T-cell (primary cell): ENCODE measurements around the gene HBG2. TPM values are rescaled to one million over a fixed set of nuclear protein-coding genes. Genes with fewer than 3 reads are reported as not detected.
"Not testable (repeated sequence)": the region's sequence is repeated elsewhere in the genome, so short reads cannot be mapped to it uniquely, and the experiment has no call there.

Experiments used
- ATAC-seq, 4 experiments: fragments of 200-7000 bp in 3 of 4; fragments of 150-1000 bp in 1 of 4; cut with Tn5 transposase; replicated peaks in 1 of 4; 1 replicate in 3 of 4; 2 replicates in 1 of 4; pipeline ENCODE4 v1.10.0; 2021; ENCODE audit warnings: moderate library complexity in 3 of 4, mild to moderate bottlenecking in 2 of 4, moderate number of reproducible peaks in 1 of 4
- CTCF ChIA-PET, 2 donors: fragments of 300-600 bp; sonication (Branson Sonifier 250); formaldehyde crosslinking; loops; one replicate each; lab custom pipeline; 2022; ENCODE audit warnings: antibody characterized with exemption in 2 of 2; lab: Charles Lee
- POLR2A ChIA-PET, 2 donors: fragments of 300-600 bp; sonication (Branson Sonifier 250); formaldehyde crosslinking; loops; one replicate each; lab custom pipeline; 2022; ENCODE audit warnings: antibody characterized with exemption in 2 of 2; lab: Charles Lee
- DNase-seq, 35 experiments: peaks; one replicate each; pipeline versions ENCODE4 v3.0.0 to v3.0.0-alpha.2; 2013 to 2023
- H3K27ac ChIP-seq: one replicate; pipeline ENCODE4 v1.5.1; 2013; ENCODE audit warnings: low read length
- H3K27me3 ChIP-seq, 2 experiments: replicated peaks in 1 of 2; 1 replicate in 1 of 2; 2 replicates in 1 of 2; pipeline versions ENCODE4 v1.6.1 to v1.7.0; 2013; ENCODE audit warnings: low read length in 1 of 2, mixed read lengths in 1 of 2; ENCODE audit not compliant: control insufficient read depth in 2 of 2, insufficient read depth in 2 of 2; ENCODE audit errors: extremely low read depth in 1 of 2
- H3K36me3 ChIP-seq, 2 donors: 1 replicate in 1 of 2; 2 replicates in 1 of 2; pipeline versions ENCODE4 v1.6.1 to v1.7.0; 2013; ENCODE audit warnings: low read length in 1 of 2; ENCODE audit not compliant: control insufficient read depth in 2 of 2, insufficient read depth in 1 of 2; ENCODE audit errors: extremely low read depth in 1 of 2
- H3K4me1 ChIP-seq, 2 experiments: 1 replicate in 1 of 2; 2 replicates in 1 of 2; pipeline versions ENCODE4 v1.6.1 to v1.7.0; 2013; ENCODE audit warnings: low read length in 2 of 2, mixed read lengths in 1 of 2; ENCODE audit not compliant: insufficient read depth in 2 of 2, control insufficient read depth in 1 of 2; ENCODE audit errors: extremely low read depth in 1 of 2
- H3K4me3 ChIP-seq, 2 donors: 1 replicate in 1 of 2; 2 replicates in 1 of 2; pipeline versions ENCODE4 v1.5.1 to v1.7.0; 2013; ENCODE audit warnings: mild to moderate bottlenecking in 2 of 2, low read length in 1 of 2, moderate library complexity in 1 of 2; ENCODE audit not compliant: control insufficient read depth in 1 of 2; ENCODE audit errors: extremely low read depth in 1 of 2
- H3K9me3 ChIP-seq: 2 replicates; pipeline ENCODE4 v1.7.0; 2013
- H3K27ac Mint-ChIP-seq, 2 donors: one replicate each; pipeline ENCODE4 v1.8.0; 2020 to 2021; ENCODE audit warnings: mild to moderate bottlenecking in 2 of 2, mixed read lengths in 2 of 2
- H3K27me3 Mint-ChIP-seq, 2 donors: one replicate each; pipeline ENCODE4 v1.8.0; 2021 to 2022; ENCODE audit warnings: mixed read lengths in 2 of 2
- H3K36me3 Mint-ChIP-seq: one replicate; pipeline ENCODE4 v1.8.0; 2021; ENCODE audit warnings: mixed read lengths
- H3K4me1 Mint-ChIP-seq, 3 donors: one replicate each; pipeline ENCODE4 v1.8.0; 2020 to 2022; ENCODE audit warnings: mixed read lengths in 3 of 3, mild to moderate bottlenecking in 1 of 3
- H3K4me3 Mint-ChIP-seq, 3 donors: one replicate each; pipeline ENCODE4 v1.8.0; 2020 to 2022; ENCODE audit warnings: mild to moderate bottlenecking in 3 of 3, mixed read lengths in 3 of 3, moderate library complexity in 3 of 3
- H3K9me3 Mint-ChIP-seq, 3 donors: one replicate each; pipeline ENCODE4 v1.8.0; 2020 to 2022; ENCODE audit warnings: mixed read lengths in 3 of 3
- WGBS: methylation state at CpG from one replicate; pipeline ENCODE4 v1.1.5; 2013; ENCODE audit warnings: missing lambda C conversion rate; ENCODE audit not compliant: insufficient coverage; 5-methylcytosine and 5-hydroxymethylcytosine counted together
- total RNA-seq, 35 experiments: library from RNA in 6 of 35; stranded (reverse) in 6 of 35; fragments of 120-200 nt in 1 of 35; gene quantifications; one replicate each; pipeline versions ENCODE4 v1.2.1 to v1.2.4 and lab custom pipeline; 2013 to 2026

The HBG2 gene
- total RNA-seq, 5 donors from 2014 or later (not counting 1 experiment from before 2014, with no cell fraction given), result 5.8 to 13.4 (median 8.2) TPM; not detected in 2

DNA sequence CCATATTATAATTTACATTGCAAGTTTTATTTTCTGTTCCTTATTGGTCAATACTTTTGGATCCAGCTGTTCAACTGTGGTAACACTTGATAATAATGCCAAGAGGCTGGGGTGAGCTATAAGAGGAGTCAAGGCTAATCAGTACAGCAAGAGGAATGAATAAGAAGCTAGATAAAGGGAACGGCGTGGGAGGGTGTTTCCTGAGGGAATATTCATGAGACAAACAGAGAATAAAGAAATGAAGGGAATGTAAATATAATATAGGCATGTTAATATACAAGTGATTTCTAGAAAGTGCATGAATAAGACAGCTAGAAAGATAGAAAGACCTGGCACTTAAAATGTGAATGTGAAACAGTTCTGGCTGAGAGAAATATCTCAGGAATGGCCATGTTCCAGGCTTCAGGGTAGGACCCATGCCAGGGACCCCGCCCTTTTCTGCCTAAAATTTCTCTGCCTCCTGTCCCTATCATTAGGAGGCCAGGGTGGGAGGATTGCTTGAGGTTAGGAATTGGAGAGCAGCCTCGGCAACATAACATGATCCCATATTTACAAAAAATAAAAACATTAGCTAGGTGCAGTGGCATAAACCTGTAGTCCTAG lies 43.2 kb upstream of the HBG2 start:
- CTCF ChIA-PET, result no interaction called here
- POLR2A ChIA-PET, result no interaction called here
- ATAC-seq (no peak), DNase-seq (no peak)
- Histone ChIP-seq H3K4me1 (no peaks in the 10 kb centered on the region), H3K4me3 (no peak overlapping the region), H3K27me3 (no peaks in the 10 kb centered on the region), H3K36me3 (no peaks in the 10 kb centered on the region), H3K27ac (no peak overlapping the region), H3K9me3 (no peaks in the 10 kb centered on the region)
- no peaks in the 10 kb centered on the region for H3K36me3 Mint-ChIP-seq
- WGBS, result 79% methylated on average over 2 of the region's 4 CpGs
- no peak overlapping the region for H3K27ac Mint-ChIP-seq
- peaks cover 0 to 8% (median 0%) of the 10 kb centered on the region in 3 donors for H3K9me3 Mint-ChIP-seq
- no peak overlapping the region for H3K4me3 Mint-ChIP-seq
- peaks cover 0 to 12% of the 10 kb centered on the region in 2 donors for H3K27me3 Mint-ChIP-seq
- no peaks in the 10 kb centered on the region for H3K4me1 Mint-ChIP-seq

DNA sequence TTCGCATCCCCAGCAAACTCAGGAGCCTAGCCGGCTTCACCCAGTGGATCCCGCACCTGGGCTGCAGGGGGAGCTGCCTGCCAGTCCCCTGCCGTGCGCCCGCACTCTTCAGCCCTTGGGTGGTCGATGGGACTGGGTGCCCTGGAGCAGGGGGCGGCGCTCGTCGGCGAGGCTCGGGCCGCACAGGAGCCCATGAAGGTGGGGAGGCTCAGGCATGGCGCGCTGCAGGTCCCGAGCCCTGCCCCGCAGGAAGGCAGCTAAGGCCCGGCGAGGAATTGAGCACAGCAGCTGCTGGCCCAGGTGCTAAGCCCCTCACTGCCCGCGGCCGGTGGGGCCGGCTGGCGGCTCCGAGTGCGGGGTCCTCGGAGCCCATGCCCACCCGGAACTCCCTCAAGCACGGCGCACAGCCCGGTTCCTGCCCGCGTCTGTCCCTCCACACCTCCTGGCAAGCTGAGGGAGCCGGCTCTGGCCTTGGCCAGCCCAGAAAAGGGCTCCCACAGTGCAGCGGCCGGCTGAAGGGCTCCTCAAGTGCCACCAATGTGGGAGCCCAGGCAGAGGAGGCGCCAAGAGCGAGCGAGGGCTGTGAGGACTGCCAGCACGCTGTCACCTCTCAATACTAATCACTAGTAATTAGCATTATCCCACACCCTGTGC lies 39.9 kb upstream of the HBG2 start:
- H3K36me3 Mint-ChIP-seq, H3K4me1 Mint-ChIP-seq, H3K27me3 ChIP-seq, H3K27ac Mint-ChIP-seq, H3K4me3 ChIP-seq, H3K4me1 ChIP-seq, H3K4me3 Mint-ChIP-seq, ATAC-seq, H3K9me3 ChIP-seq, H3K9me3 Mint-ChIP-seq, H3K36me3 ChIP-seq, H3K27me3 Mint-ChIP-seq, CTCF ChIA-PET, POLR2A ChIA-PET, H3K27ac ChIP-seq, DNase-seq: not testable (repeated sequence)
- WGBS, result 93% methylated on average over 32 of the region's 41 CpGs

DNA sequence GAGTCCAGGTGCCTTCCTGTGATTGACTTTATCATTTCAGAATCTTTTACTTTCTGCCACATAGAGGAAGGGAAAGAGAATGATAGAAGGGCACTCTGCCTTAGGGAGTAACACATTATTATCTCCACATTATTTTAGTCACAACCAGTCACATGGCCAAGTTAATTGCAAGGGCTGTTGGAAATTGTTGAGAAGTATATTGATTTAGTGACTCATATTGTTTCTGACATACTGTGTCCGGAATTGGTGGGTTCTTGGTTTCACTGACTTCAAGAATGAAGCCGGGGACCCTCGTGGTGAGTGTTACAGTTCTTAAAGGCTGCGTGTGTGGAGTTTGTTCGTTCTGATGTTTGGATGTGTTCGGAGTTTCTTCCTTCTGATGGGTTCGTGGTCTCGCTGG lies 38.4 kb upstream of the HBG2 start:
- ChIA-PET CTCF (interaction anchor here in 1 of 2 donors (0.6 kb wide), 1 partner anchor 598 kb away, joined by 3 read pairs; no protein-coding TSS in a partner anchor), POLR2A (no interaction called here)
- Mint-ChIP-seq H3K4me1 (no peaks in the 10 kb centered on the region), H3K27ac (no peak overlapping the region), H3K27me3 (peaks cover 0 to 4% of the 10 kb centered on the region in 2 donors), H3K9me3 (peaks cover 0 to 4% (median 0%) of the 10 kb centered on the region in 3 donors), H3K36me3 (no peaks in the 10 kb centered on the region), H3K4me3 (no peak overlapping the region)
- no peak overlapping the region for H3K27ac ChIP-seq
- no peaks in the 10 kb centered on the region for H3K27me3 ChIP-seq
- no peaks in the 10 kb centered on the region for H3K36me3 ChIP-seq
- ATAC-seq, result no peak
- no peaks in the 10 kb centered on the region for H3K4me1 ChIP-seq
- H3K4me3 ChIP-seq, result no peak overlapping the region
- H3K9me3 ChIP-seq, result no peaks in the 10 kb centered on the region
- no peak for DNase-seq
- WGBS, result 82% methylated on average over 8 of the region's 8 CpGs

DNA sequence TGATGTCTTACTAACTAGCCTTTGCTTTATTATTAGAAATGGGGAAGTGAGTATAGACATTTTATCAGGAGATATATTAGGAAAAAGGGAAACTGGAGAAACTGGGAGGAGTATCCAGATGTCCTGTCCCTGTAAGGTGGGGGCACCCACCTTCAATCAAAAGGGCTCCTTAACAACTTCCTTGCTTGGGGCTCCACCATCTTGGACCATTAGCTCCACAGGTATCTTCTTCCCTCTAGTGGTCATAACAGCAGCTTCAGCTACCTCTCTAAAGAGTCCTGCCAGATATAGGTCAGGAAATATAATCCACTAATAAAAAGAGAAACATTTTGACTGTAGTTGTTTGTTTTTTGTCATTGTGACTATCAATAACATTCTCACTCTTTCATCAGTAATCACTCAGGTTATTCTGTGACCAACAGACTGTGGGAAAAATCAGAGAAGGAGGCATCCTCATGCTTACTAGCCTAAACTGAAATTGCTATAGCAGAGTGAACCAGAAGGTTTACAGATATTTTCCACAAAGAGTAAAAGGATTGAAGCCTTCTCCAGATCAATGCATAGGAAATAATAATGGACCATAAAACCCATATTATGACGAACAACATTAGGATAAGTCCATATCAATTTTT lies 36.7 kb upstream of the HBG2 start:
- H3K36me3 Mint-ChIP-seq, result no peaks in the 10 kb centered on the region
- no peaks in the 10 kb centered on the region for H3K4me1 ChIP-seq
- H3K4me3 Mint-ChIP-seq, result no peak overlapping the region
- H3K9me3 Mint-ChIP-seq, result peaks cover 0 to 4% (median 0%) of the 10 kb centered on the region in 3 donors
- CTCF ChIA-PET, result no interaction called here
- no peak overlapping the region for H3K27ac ChIP-seq
- no peaks in the 10 kb centered on the region for H3K4me1 Mint-ChIP-seq
- no peaks in the 10 kb centered on the region for H3K36me3 ChIP-seq
- POLR2A ChIA-PET, result no interaction called here
- H3K27me3 ChIP-seq, result no peaks in the 10 kb centered on the region
- H3K9me3 ChIP-seq, result no peaks in the 10 kb centered on the region
- no CpG with 5 or more reads among the region's 1 CpG for WGBS
- no peak overlapping the region for H3K27ac Mint-ChIP-seq
- DNase-seq (no peak), ATAC-seq (no peak)
- H3K27me3 Mint-ChIP-seq, result no peaks in the 10 kb centered on the region
- H3K4me3 ChIP-seq, result no peak overlapping the region

DNA sequence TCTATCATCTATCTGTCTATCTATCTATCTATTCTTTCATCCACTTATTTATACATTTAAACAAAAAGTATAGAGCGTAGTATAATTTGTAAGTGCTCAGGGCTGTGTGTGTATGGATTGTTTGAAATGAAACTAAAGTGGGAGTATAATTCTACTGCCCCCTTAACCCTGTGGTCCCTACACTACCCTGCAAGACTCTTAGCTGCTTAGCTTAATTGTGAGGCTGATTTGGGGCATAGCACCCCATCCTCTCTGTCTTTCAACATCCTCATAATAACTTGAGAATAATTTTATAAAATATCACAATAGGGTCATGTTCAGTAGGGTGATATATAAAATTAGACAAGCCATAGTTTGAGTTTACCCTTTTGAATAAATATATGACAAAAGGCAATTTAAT lies 35.5 kb upstream of the HBG2 start:
- no peaks in the 10 kb centered on the region for H3K9me3 ChIP-seq
- CTCF ChIA-PET, result no interaction called here
- H3K36me3 ChIP-seq, result no peaks in the 10 kb centered on the region
- no peaks in the 10 kb centered on the region for H3K4me1 ChIP-seq
- H3K9me3 Mint-ChIP-seq, result peaks cover 0 to 4% (median 0%) of the 10 kb centered on the region in 3 donors
- no peak overlapping the region for H3K27ac Mint-ChIP-seq
- no peak overlapping the region for H3K27ac ChIP-seq
- ATAC-seq, result no peak
- WGBS, result no CpG with 5 or more reads among the region's 1 CpG
- POLR2A ChIA-PET, result no interaction called here
- no peaks in the 10 kb centered on the region for H3K4me1 Mint-ChIP-seq
- no peaks in the 10 kb centered on the region for H3K27me3 Mint-ChIP-seq
- no peaks in the 10 kb centered on the region for H3K27me3 ChIP-seq
- H3K4me3 ChIP-seq, result no peak overlapping the region
- no peaks in the 10 kb centered on the region for H3K36me3 Mint-ChIP-seq
- H3K4me3 Mint-ChIP-seq, result no peak overlapping the region
- DNase-seq, result no peak

DNA sequence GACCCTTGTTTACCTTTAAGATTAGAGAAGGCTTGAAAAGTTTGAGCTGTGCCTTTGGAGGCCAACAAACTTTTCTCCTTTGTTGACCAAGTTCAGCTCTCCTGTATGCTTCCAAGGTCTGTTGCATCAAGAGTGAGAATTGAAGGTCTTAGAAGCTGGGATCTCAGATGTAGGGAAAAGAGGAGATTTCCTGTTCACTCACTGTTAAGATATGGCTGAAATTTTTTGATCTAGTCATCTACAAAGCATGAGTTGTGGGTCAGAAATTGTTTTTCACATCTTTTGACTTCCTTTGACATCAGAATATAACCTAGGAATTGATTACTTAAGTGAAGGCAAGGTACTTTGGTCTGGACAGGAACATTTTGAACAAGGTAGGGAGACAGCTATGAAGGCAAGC lies 35.1 kb upstream of the HBG2 start:
- ATAC-seq, result no peak
- Histone ChIP-seq H3K36me3 (no peaks in the 10 kb centered on the region), H3K4me3 (no peak overlapping the region), H3K27me3 (no peaks in the 10 kb centered on the region), H3K27ac (no peak overlapping the region), H3K9me3 (no peaks in the 10 kb centered on the region), H3K4me1 (no peaks in the 10 kb centered on the region)
- peaks cover 0 to 1% of the 10 kb centered on the region in 2 donors for H3K27me3 Mint-ChIP-seq
- H3K9me3 Mint-ChIP-seq, result peaks cover 0 to 4% (median 0%) of the 10 kb centered on the region in 3 donors
- no peak overlapping the region for H3K4me3 Mint-ChIP-seq
- no peaks in the 10 kb centered on the region for H3K36me3 Mint-ChIP-seq
- POLR2A ChIA-PET, result no interaction called here
- CTCF ChIA-PET, result no interaction called here
- no peak overlapping the region for H3K27ac Mint-ChIP-seq
- no peak for DNase-seq
- H3K4me1 Mint-ChIP-seq, result no peaks in the 10 kb centered on the region
